Right cardiac atrium (tissue), 5 donors: ENCODE measurements around the gene ACVR1C. TPM values are rescaled to one million over a fixed set of nuclear protein-coding genes. Genes with fewer than 3 reads are reported as not detected.
"Not testable (repeated sequence)": the region's sequence is repeated elsewhere in the genome, so short reads cannot be mapped to it uniquely, and the experiment has no call there.

ENCODE experiments used
- ATAC-seq, 2 donors: fragments of 200-7000 bp; cut with Tn5 transposase; one replicate each; pipeline versions ENCODE4 v1.8.0 to v1.9.1; 2020; ENCODE audit warnings: moderate library complexity in 2 of 2, mild to moderate bottlenecking in 1 of 2
- DNase-seq, 3 donors: peaks; one replicate each; pipeline ENCODE4 v3.0.0-alpha.2; 2020
- H3K27ac ChIP-seq: one replicate; pipeline ENCODE4 v1.5.1; 2013; ENCODE audit warnings: mild to moderate bottlenecking, low read length, control low read depth, moderate library complexity
- H3K27me3 ChIP-seq: one replicate; pipeline ENCODE4 v1.6.1; 2013; ENCODE audit not compliant: control insufficient read depth, insufficient read depth
- H3K4me1 ChIP-seq: one replicate; pipeline ENCODE4 v1.6.1; 2013; ENCODE audit warnings: low read length; ENCODE audit not compliant: control insufficient read depth, insufficient read depth
- H3K4me3 ChIP-seq: one replicate; pipeline ENCODE4 v1.5.1; 2013; ENCODE audit warnings: low read length, control low read depth
- H3K9me3 ChIP-seq: one replicate; pipeline ENCODE4 v1.6.1; 2013; ENCODE audit warnings: low read length; ENCODE audit not compliant: control insufficient read depth
- WGBS: extraction: QIAGEN DNeasy Blood & Tissue Kit; methylation state at CpG from one replicate; pipeline ENCODE4 v1.1.7; 2013; 5-methylcytosine and 5-hydroxymethylcytosine counted together
- intact Hi-C, 4 donors: fragments of 100-400 bp; cut with DNase I; formaldehyde crosslinking; loops; one replicate each; pipeline versions ENCODE4 v1.11.0 to v1.14.0; 2022 to 2023
- polyA plus RNA-seq: library from polyadenylated mRNA; stranded (reverse); fragments of 200-250 nt; gene quantifications from one replicate; pipeline ENCODE4 v1.2.3, GENCODE V29; 2013
- total RNA-seq, 4 donors: library from RNA; stranded (reverse); fragmentation: NEBNext Ultra II Directional; extraction: Animal tissue kit (Norgen Biotek cat#: 25700); gene quantifications; one replicate each; pipeline ENCODE4 v1.2.1, GENCODE V29; 2021
- donor health status: healthy with polysubstance abuse.
- donor health status: DM: no; HTN: yes; CAD: no.
- donor health status: DM: no; HTN: no; CAD: no.
- donor health status: DM: no; HTN: yes; CAD: no; lungs with severe emphysema.
- donor health status: DM: yes; HTN: yes; CAD: no.

The ACVR1C gene
- total and polyA plus RNA-seq, 5 donors, result 0.36 to 2.9 (median 1.0) TPM

- H3K27me3 ChIP-seq, result no peaks in the 10 kb centered on the region
- H3K4me3 ChIP-seq, result no peak overlapping the region
- H3K4me1 ChIP-seq, result no peaks in the 10 kb centered on the region
- ATAC-seq, result no peak
- intact Hi-C loops, result no loop called here
- no peak overlapping the region for H3K27ac ChIP-seq
- 86% methylated on average over 4 of the region's 4 CpGs for WGBS
- no peaks in the 10 kb centered on the region for H3K9me3 ChIP-seq
- no peak for DNase-seq
Observed at GRCh38 chr2:157528963-157529751, 99.5 kb downstream of the ACVR1C start.

- DNase-seq, result peak in 1 of 3 donors; percentile 9
- Histone ChIP-seq H3K27me3 (no peaks in the 10 kb centered on the region), H3K4me3 (no peak overlapping the region), H3K9me3 (no peaks in the 10 kb centered on the region), H3K27ac (no peak overlapping the region), H3K4me1 (no peaks in the 10 kb centered on the region)
- intact Hi-C loops, result no loop called here
- 91% methylated on average over 2 of the region's 2 CpGs for WGBS
- no peak for ATAC-seq
Observed at GRCh38 chr2:157526070-157526469, 102.6 kb downstream of the ACVR1C start.

DNA sequence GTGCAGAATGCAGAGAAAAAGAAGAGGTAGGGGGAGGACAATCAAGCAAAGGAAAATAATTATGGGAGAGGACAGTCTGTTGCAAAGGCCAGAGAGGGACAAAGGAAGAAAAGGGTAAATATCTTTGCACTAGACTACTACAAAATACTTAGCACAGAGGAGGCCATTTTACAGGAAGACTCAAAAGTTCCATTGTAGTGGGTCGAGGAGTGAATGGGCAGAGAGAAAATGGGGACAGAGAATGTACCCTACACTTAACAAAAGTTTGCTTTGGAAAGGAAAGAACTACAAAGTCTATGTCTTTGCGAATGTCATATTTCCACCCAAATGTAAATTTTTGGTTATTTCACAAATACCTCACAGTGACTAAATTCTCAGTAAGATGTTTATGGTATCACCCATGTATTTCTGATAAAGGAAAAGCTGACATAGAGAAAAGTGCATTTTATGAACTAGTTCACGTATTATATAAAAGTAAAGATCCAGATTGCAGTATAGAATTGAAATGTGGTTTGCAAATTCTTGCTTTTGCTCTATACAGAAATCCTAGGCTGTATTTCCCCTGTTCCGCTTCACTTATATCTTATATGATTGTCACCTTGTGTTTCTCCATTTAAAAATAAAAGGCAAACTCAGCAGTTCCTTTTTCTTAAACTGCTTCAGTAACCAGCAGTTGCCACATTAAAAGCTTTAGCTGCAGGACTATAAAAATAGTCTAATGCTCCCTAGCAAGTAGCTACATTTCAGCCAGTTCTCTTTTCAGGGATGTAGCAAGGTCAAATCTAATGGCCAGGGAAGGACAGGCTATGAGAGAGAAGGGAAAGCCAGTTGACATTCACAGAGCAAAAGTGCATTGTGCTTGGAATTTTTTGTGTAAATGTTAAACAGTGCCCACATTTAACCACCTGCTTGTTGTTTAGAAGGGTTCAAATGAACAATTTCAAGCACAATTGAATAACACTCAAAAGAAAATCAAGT lies 105.1 kb downstream of the ACVR1C start:
- H3K27ac ChIP-seq, result no peak overlapping the region
- no peaks in the 10 kb centered on the region for H3K27me3 ChIP-seq
- H3K9me3 ChIP-seq, result no peaks in the 10 kb centered on the region
- no peaks in the 10 kb centered on the region for H3K4me1 ChIP-seq
- no peak for DNase-seq
- intact Hi-C loops, result no loop called here
- 90% methylated on average over 4 of the region's 4 CpGs for WGBS
- ATAC-seq, result no peak
- no peak overlapping the region for H3K4me3 ChIP-seq

- H3K27ac ChIP-seq, H3K4me3 ChIP-seq, intact Hi-C loops, DNase-seq, H3K27me3 ChIP-seq, H3K4me1 ChIP-seq, ATAC-seq, H3K9me3 ChIP-seq: not testable (repeated sequence)
- 93% methylated on average over 15 of the region's 15 CpGs for WGBS
Observed at GRCh38 chr2:157514966-157515365, 113.7 kb downstream of the ACVR1C start.

GRCh38 chr2:157509744-157510143 lies 118.9 kb downstream of the ACVR1C start:
- H3K27ac ChIP-seq, result no peak overlapping the region
- no peak overlapping the region for H3K4me3 ChIP-seq
- WGBS, result 70% methylated on average over 2 of the region's 2 CpGs
- peaks cover 3% of the 10 kb centered on the region for H3K27me3 ChIP-seq
- DNase-seq, result no peak
- intact Hi-C loops, result no loop called here
- no peaks in the 10 kb centered on the region for H3K9me3 ChIP-seq
- no peaks in the 10 kb centered on the region for H3K4me1 ChIP-seq
- no peak for ATAC-seq

DNA sequence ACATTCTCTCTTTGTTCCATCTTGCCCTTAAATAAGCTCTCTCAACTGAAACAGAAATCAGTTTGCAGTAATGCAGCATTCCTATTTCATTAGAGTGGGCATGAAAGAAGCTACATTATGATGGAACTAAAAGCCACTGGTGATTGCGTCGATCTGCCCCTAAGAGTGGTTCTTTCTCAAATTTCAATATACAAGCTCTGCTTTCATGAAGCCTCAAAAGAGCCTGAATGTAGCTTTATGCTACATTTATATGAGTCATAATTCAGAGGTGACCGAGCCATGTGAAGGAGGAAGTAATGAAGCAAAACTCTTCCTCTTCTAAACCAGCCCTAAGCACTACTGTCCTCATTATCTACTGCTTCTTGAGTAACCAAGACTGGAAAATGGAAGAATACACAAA lies 120.0 kb downstream of the ACVR1C start:
- Histone ChIP-seq H3K27me3 (peaks cover 3% of the 10 kb centered on the region), H3K9me3 (no peaks in the 10 kb centered on the region), H3K27ac (no peak overlapping the region), H3K4me1 (no peaks in the 10 kb centered on the region), H3K4me3 (no peak overlapping the region)
- ATAC-seq (no peak), DNase-seq (no peak)
- 72% methylated on average over 3 of the region's 3 CpGs for WGBS
- intact Hi-C loops, result no loop called here

DNA sequence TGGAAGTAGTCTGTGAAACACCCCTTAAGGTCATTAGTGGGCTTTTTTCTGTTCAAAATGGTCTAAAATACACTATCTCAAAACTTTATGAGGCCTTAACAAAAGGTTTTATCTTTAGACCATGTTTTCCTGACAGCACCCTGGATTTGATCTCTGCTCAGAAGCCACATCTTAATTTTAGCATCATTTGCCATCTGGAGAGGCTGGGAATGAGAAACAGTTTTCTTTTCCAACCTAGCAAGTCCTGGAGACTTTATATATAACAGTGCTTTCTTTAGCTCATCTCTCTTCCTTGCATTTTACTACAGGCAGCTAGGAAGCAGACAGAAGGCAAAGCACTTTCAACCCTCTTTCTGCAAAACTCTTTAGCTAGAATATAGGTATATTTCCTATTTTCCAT lies 122.1 kb downstream of the ACVR1C start:
- Histone ChIP-seq H3K9me3 (no peaks in the 10 kb centered on the region), H3K27me3 (peaks cover 3% of the 10 kb centered on the region), H3K4me1 (no peaks in the 10 kb centered on the region), H3K4me3 (no peak overlapping the region), H3K27ac (no peak overlapping the region)
- intact Hi-C loops, result no loop called here
- ATAC-seq (no peak), DNase-seq (no peak)

- DNase-seq (no peak), ATAC-seq (no peak)
- WGBS, result 88% methylated on average over 4 of the region's 4 CpGs
- H3K27me3 ChIP-seq, result peaks cover 3% of the 10 kb centered on the region
- intact Hi-C loops, result no loop called here
- H3K4me3 ChIP-seq, result no peak overlapping the region
- H3K4me1 ChIP-seq, result no peaks in the 10 kb centered on the region
- no peak overlapping the region for H3K27ac ChIP-seq
- H3K9me3 ChIP-seq, result no peaks in the 10 kb centered on the region
Observed at GRCh38 chr2:157504623-157505022, 124.0 kb downstream of the ACVR1C start.

GRCh38 chr2:157501026-157501425 lies 127.6 kb downstream of the ACVR1C start:
- H3K27me3 ChIP-seq, result no peaks in the 10 kb centered on the region
- 59% methylated on average over 2 of the region's 2 CpGs for WGBS
- ATAC-seq (no peak), DNase-seq (no peak)
- no peaks in the 10 kb centered on the region for H3K9me3 ChIP-seq
- no peak overlapping the region for H3K27ac ChIP-seq
- no peaks in the 10 kb centered on the region for H3K4me1 ChIP-seq
- intact Hi-C loops, result no loop called here
- H3K4me3 ChIP-seq, result no peak overlapping the region

DNA sequence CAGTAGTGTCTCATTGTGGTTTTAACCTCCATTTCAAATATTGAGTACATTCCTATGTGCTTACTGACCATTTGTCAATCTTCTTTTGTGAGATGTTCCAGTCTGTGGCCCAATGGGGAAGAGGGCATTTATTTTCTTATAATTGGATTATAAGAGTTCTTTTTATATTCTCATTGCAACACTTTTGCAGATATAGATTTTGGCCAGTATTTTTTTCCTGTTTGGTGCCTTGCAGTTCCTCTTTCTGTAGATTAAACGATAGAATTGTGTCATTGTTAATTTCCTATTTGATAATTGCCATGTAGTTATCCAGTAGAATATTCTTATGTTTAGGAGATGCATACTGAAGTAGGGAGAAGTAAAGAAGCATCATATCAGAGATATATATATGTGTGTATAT lies 128.3 kb downstream of the ACVR1C start:
- WGBS, result 35% methylated on average over 1 of the region's 1 CpG

DNA sequence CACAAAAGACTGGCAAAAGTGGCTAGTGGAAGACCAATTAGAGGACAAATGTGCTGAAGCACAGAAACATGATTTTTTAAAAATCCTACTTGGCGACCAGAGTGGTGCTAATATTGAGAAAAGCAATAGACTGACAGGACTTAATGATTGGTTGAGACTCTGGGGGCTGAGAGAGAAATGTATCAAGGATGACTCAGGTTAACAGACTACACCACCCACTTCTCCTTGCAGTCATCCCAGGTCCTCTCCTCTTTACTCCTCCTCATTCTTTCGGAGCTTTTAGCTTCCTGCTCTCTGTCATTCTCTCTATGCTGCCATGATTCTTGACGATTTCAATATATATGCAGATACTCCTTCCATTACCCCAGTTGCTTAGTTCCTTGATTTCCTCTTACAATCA lies 130.2 kb downstream of the ACVR1C start:
- no peak for ATAC-seq
- no peak overlapping the region for H3K27ac ChIP-seq
- H3K27me3 ChIP-seq, result no peaks in the 10 kb centered on the region
- intact Hi-C loops, result loop anchor here (5.0 to 10.0 kb wide), 4 partner anchors 96 to 514 kb away; no protein-coding TSS in a partner anchor
- no peak for DNase-seq
- H3K9me3 ChIP-seq, result no peaks in the 10 kb centered on the region
- H3K4me3 ChIP-seq, result no peak overlapping the region
- H3K4me1 ChIP-seq, result no peaks in the 10 kb centered on the region
- WGBS, result 85% methylated on average over 3 of the region's 3 CpGs

More for the DNA sequence above, 128.3 kb downstream of the ACVR1C start:
- Histone ChIP-seq H3K9me3 (no peaks in the 10 kb centered on the region), H3K27me3 (no peaks in the 10 kb centered on the region), H3K4me3 (no peak overlapping the region), H3K27ac (no peak overlapping the region), H3K4me1 (no peaks in the 10 kb centered on the region)
- ATAC-seq (no peak), DNase-seq (no peak)
- intact Hi-C loops, result no loop called here
